Measurements from ENCODE around the gene ACYP1.
"Not testable (repeated sequence)": the region's sequence is repeated elsewhere in the genome, so short reads cannot be mapped to it uniquely, and the experiment has no call there.

ACYP1 gene

DNA sequence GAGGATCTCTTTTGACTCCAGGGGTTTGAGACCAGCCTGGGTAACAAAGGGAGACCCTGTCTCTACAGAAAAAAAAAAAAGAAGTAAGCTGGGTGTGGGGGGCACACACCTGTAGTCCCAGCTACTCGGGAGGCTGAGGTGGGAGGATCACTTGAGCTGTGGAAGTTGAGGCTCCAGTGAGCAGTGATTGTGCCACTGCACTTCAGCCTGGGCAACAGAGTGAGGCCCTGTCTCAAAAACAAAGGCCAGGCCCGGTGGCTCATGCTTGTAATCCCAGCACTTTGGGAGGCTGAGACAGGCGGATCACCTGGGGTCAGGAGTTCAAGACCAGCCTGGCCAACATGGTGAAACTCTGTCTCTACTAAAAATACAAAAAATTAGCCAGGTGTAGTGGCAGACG lies 3.9 kb upstream of the ACYP1 start:
- not testable (repeated sequence) for DNase-seq

GRCh38 chr14:75067212-75067611 lies 3.4 kb upstream of the ACYP1 start:
- no peak for DNase-seq

- no peak for DNase-seq
Observed at GRCh38 chr14:75066691-75067090, 2.9 kb upstream of the ACYP1 start.

GRCh38 chr14:75064205-75064567 lies 362 bp upstream of the ACYP1 start:
- no peak for DNase-seq

DNA sequence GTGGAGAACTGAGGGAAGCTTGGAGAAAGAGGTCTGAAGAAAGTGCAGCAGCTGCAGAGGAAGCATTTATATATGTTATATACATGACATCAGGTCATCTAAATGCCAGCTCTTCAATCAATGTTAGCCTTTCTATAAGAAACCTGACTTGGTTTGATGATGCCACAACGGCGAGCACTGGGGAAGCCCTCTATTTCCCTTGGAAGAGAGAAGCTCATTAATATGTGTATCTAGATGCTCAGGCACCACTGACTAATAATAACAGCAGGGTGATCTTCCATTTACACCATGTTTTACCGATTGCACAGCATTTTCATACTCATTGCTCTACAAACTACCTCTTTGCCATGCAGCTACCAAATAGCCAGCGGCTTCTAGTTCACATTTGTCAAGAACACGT lies 811 bp downstream of the ACYP1 start:
- no peak for DNase-seq

DNA sequence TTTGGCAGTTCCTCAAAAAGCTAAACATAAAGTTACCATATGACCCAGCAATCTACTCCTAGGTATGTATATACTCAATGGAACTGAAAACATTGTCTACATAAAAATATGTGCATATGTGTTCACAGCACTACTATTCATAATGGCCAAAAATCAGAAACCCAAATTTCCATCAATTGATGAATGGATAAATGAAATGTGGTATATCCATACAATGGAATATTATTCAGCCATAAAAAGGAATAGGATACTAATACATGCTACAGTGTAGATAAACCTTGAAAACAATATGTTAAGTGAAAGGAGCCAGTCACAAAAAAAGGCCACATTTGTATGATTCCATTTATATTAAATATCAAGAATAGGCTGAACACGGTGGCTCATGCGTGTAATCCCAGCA lies 3.4 kb downstream of the ACYP1 start:
- no peak for DNase-seq

DNA sequence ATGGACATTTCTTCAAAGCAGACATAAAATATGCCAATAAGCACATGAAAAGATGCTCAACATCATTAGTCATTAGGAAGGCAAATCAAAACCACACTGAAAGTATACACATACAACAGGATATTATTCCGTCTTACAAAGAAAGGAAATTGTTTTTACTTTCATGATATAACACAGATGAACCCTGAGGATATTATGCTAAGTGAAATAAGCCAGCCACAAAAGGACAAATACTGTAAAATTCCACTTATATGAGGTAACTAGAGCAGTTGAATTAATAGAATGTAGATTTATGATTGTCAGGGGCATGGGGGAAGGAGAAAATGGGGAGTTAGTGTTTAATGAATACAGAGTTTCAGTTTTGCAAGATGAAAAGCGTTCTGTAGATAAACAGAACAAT lies 4.2 kb downstream of the ACYP1 start:
- no peak for DNase-seq

DNA sequence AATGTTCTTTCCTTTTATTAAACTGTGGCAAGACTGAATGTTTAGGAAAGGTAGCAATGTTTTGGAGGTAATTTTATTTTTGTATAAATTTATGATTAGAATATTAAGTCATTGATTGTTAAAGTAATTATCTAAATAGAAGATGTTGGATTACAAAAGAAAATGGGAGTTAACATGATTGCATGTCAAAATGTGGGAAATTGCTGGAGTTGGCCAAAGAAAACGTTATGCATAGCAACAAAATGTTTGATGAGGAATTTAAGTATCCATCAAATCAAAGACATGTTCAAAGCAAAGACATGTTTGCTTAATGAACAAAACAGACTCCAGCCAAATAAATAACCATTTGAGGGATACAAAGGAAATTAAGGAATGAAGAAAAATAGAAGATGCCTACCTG lies 9.4 kb downstream of the ACYP1 start:
- DNase-seq, result no peak

DNA sequence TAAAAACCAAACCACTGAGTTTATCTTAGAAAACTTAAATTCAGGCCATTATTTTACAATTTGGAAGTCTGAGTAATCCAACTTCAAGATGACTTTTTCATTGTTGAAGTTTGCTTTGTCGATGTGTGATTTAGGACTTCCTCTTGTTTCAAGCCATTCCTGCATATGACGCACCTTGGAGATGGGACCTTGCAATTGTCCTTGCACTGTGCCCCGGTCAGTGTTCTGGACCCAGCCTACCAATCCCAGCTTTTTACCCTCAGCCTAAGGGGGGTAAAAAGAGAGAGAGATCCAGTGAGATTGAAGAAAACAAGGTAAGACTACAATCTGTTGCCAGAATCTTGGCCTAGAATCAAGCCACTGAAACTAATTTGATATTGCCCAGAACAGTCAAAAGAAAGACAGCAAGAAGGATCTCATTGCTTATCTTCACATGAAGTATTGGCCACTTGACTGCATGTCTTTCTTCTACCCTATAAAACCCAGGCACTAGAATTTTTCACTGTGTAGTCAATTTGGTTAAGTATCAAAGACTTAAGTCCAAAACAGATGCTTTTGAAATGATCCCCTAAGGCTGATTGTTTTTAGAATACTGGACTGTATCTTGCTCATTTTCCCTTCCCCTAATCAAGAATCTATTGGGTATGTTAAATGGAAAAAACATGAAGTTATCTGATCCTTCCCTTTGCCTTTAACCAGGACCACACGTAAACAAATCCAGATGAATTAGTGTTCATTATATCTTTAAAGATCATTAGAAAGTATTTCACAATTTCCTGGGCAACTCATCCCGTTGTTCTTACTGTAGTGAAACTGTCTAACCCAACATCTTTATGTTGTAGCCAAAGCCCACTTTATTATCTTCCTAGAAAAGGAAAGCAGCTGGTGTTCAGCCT lies 10.2 kb downstream of the ACYP1 start:
- DNase-seq, result no peak

- DNase-seq, result no peak
Observed at GRCh38 chr14:75051556-75051899, 12.3 kb downstream of the ACYP1 start.

DNA sequence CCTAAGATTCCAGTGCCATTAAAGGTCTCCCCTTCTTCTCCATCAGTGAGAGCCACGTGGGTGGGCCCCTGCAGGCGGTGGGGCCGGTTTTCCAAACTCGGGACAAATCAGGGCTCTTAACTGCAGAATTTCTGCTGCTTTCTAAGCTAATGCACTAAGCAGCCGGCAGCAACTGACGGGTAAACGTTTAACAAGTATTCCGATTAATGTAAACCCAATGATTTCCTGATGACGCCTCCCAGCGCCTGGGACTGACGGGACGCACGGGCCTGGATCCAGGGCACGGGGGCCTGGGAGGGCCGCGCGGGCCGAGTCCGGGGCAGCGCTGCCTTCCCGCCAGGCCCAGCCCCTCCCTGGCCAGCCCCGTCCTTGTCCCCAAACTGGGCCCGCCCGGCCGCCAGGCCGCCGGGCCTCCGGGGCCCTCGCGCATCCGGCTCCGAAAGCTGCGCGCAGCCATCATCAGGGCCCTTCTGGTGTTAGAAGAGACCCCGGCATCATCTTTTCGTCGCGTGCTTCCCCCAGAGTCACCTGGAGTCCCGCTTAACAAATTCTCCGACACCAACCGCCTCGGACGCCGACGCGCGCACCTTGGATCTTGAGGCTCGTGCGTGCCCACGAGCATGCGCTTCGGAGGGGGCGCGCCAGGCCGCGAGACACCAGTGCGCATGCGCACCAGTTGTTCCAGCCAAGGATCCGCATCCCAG lies 12.8 kb downstream of the ACYP1 start, which contains the start of gene MLH3:
Gene MLH3, minus strand, starts transcription at position 616 of the 704 bp plus-strand sequence. CDS start 1,812 bp downstream, outside the sequence.
- peak; percentile 88 for DNase-seq

- DNase-seq, result no peak
Observed at GRCh38 chr14:75049731-75050201, 14.1 kb downstream of the ACYP1 start.

DNA sequence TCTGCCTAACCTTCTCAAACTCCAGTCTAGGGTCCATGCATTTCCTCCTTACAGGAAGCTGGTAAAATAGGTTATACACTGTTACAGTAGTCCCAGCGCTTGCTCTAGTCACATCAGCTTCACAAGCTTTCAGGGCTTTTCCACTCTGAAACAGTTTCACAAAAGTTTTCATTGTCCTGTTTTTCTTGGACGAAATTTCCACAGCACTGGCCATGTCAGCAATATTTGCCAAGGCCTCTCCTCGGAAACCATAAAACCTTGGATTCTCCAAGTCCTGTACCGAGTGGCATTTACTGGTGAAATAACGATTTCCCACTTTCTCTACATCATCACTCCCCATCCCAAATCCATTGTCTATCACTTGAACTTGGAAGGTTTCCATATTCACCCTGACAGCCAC lies 14.7 kb downstream of the ACYP1 start:
- DNase-seq, result no peak

DNA sequence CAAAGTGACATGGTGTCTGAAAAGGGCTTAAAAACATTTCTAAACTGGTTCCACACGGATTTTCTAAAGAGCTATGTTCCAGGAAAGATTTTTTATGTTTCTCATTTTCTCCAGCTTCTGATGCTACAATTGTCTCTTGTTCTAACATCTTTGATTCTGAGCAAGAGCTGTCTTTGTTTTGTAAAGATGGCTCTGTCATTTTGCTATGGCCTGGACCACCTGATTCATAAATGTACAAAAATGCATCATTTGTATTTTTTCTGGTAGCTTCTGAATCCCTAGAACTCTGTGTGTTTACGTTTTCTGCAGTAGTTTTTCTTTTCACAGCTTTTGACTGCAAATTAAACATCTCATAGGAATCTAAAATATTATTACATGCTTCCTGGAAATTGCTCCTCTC lies 15.7 kb downstream of the ACYP1 start:
- no peak for DNase-seq

GRCh38 chr14:75047506-75047905 lies 16.3 kb downstream of the ACYP1 start:
- DNase-seq, result no peak

DNA sequence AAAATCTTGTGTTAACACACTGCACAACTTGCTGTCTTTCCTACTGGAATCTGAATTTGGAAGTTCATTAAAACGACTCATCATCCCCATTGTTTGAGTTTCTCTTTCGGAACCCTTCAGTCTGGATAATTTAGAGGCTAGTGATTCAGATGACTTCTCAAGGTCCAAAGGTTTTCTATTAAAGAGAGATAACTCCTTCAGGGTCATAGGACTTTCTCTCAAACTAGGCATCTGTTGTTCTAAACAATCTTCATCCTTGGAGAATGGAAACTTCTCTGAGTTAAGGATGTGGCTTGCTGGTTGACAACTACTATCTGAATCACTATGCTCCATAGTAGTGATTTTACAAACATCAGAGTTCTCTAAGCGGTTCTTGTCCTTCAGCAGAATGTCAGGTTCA lies 16.9 kb downstream of the ACYP1 start:
- DNase-seq, result no peak

- DNase-seq, result no peak
Observed at GRCh38 chr14:75046275-75046674, 17.5 kb downstream of the ACYP1 start.

DNA sequence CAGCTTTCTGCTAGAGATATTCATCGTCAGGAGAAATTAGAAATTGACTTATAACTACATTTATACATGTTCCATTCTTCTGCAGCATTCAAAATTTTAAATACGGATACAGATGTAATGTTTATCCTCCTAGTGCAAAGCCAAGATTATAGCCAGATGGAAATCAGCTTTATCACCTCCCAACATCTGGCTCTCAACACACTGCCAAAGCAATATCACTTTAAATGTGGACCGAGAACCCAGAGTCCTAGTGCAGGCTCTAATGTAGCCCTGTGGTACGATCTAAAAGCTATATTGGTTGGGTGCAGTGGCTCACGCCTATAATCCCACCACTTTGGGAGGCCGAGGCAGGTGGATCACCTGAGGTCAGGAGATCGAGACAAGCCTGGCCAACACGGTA lies 19.1 kb downstream of the ACYP1 start:
- no peak for DNase-seq

- DNase-seq, result no peak
Observed at GRCh38 chr14:75044322-75044721, 19.5 kb downstream of the ACYP1 start.

- no peak for DNase-seq
Observed at GRCh38 chr14:75042035-75042434, 21.8 kb downstream of the ACYP1 start.

GRCh38 chr14:75041613-75042012 lies 22.2 kb downstream of the ACYP1 start:
- DNase-seq, result no peak

DNA sequence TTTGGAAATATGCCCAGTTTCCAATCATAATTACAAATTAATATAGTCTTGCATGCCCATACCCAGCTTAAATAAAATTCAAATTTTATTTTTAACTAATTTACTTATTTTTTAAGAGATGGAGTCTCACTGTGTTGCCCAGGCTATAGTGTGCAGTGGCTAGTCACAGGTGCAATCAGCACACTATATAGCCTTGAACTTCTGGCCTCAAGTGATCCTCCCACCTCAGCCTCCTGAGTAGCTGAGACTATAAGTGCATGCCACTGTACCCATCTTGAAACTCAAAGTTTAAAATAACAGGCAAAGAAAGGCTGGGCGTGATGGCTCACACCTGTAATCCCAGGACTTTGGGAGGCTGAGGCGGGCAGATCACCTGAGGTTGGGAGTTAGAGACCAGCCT lies 22.9 kb downstream of the ACYP1 start:
- DNase-seq, result no peak

DNA sequence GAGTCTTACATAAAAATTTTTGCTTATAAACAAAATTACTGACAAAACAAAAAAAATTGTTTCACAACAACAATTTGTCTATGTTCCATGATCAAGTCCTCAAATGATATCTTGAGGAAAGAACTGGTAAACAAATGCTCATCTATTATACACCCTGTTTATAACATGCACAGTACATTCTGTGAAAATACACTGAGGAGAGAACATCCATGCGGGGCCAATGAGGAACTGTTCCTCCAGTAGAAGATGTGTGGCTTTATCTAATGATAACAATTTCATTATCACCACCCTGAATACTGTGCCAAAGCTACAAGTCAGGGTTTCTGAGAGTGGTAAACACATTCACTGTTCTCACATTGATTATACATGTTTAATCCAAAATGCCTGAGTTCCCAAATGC lies 23.3 kb downstream of the ACYP1 start:
- DNase-seq, result no peak

- no peak for DNase-seq
Observed at GRCh38 chr14:75032939-75033338, 30.9 kb downstream of the ACYP1 start.

Data from NCI-H1105 treated with DMSO at 0.1 percent for 48 hours (cell line).